GM10266 (cell line): Measurements from ENCODE around the gene PTPRE.
"Not testable (repeated sequence)": the region's sequence is repeated elsewhere in the genome, so short reads cannot be mapped to it uniquely, and the experiment has no call there.

ENCODE experiments used
- DNase-seq: peaks from one replicate; pipeline ENCODE4 v3.0.0; 2012; ENCODE audit errors: extremely low spot score
- CTCF ChIP-seq: IDR thresholded peaks from 2 replicates; pipeline ENCODE4 v1.5.1; 2012; ENCODE audit warnings: mild to moderate bottlenecking, low read depth; ENCODE audit not compliant: control insufficient read depth, insufficient read depth; ENCODE audit errors: missing control alignments

The PTPRE gene

GRCh38 chr10:127984945-127985344 is 78.0 kb downstream of the PTPRE start:
- TF ChIP-seq CTCF, result no peak
- DNase-seq, result no peak

GRCh38 chr10:127986531-127987466 is 79.9 kb downstream of the PTPRE start:
- no peak for TF ChIP-seq CTCF
- DNase-seq, result no peak

GRCh38 chr10:127987467-127988380 is 80.8 kb downstream of the PTPRE start:
- DNase-seq, result no peak

GRCh38 chr10:127989481-127990012 is 82.6 kb downstream of the PTPRE start:
- DNase-seq, result no peak

More at GRCh38 chr10:127987467-127988380, 80.8 kb downstream of the PTPRE start:
- TF ChIP-seq CTCF, result no peak

GRCh38 chr10:127990132-127990788 is 83.4 kb downstream of the PTPRE start:
- DNase-seq, result not testable (repeated sequence)

More at GRCh38 chr10:127989481-127990012, 82.6 kb downstream of the PTPRE start:
- TF ChIP-seq CTCF, result no peak

GRCh38 chr10:127990846-127991542 is 84.1 kb downstream of the PTPRE start:
- TF ChIP-seq CTCF, result no peak
- DNase-seq, result no peak
